ENCODE results near the gene PTPRJ. TPM values are rescaled to one million over a fixed set of nuclear protein-coding genes. Genes with fewer than 3 reads are reported as not detected.

The PTPRJ gene
- polyA plus RNA-seq, 1 donor from 2014 or later: 8.6 TPM

Small RNA genes within 50 kb of the gene (small RNA-seq; reads per million reads assigned to genes)
- gene MIR3161: 0 reads per million in 3 experiments

Other genes starting within 250 kb of the PTPRJ start
- 129 and 180 TPM in 2 replicates for gene FNBP4, start 213.2 kb upstream of the PTPRJ start, polyA plus RNA-seq
- 45.5 and 49.6 TPM in 2 replicates for gene NUP160, start 132.2 kb upstream of the PTPRJ start, polyA plus RNA-seq
- not detected in 2 replicates for gene OR4B1, start 236.3 kb downstream of the PTPRJ start, polyA plus RNA-seq